ENCODE measurements around the gene COG2. TPM values are rescaled to one million over a fixed set of nuclear protein-coding genes. Genes with fewer than 3 reads are reported as not detected.

COG2 gene
- total and polyA plus RNA-seq, 2 of the 13 experiments (the other 11 are each of a cell fraction or from before 2014, with no cell fraction given): 16.8 to 36.3 TPM

DNA sequence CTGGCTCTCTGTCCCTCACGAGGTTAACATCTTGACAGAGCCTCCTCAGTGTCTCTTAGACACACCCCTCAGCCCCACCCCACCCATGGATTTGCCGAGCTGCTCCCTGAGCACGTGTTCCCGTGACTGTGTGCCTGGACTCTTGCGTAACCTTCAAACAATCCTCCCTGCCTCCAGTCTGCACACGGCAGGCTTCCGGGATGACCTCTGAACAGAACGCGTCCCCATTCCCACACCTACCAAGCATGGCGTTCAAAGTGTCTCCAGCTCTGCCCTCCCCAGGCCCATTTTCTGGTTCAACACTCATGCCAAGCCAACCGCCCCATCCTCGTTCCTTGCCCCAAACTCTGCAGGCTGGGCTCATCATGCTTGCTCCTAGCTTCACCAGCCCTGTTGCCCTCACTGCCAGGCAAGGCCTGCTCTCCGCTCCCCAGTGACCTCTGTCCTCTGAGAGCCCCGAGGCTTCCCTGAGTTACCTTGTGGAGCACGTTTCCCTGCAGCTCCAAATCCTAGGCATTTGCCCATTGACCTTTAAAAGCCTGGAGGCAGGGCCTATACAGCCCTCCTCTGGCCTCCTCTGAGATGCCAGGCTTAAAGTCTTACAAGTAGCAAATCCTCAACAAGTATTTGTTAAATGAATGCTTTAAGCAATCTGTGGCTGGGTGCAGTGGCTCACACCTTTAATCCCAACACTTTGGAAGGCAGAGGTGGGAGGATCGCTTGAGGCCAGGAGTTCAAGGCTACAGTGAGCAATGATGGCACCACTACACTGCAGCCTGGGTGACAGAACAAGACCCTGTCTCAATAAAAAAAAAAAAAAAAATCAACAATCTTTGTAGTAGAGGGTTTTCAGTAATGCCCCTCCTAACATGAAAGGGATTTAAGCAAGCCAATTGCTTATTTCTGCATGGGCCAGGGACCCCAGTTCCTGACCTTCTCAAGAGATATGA, 66.6 kb downstream of the COG2 start (continued):
- TF ChIP-seq, protein P1, sequence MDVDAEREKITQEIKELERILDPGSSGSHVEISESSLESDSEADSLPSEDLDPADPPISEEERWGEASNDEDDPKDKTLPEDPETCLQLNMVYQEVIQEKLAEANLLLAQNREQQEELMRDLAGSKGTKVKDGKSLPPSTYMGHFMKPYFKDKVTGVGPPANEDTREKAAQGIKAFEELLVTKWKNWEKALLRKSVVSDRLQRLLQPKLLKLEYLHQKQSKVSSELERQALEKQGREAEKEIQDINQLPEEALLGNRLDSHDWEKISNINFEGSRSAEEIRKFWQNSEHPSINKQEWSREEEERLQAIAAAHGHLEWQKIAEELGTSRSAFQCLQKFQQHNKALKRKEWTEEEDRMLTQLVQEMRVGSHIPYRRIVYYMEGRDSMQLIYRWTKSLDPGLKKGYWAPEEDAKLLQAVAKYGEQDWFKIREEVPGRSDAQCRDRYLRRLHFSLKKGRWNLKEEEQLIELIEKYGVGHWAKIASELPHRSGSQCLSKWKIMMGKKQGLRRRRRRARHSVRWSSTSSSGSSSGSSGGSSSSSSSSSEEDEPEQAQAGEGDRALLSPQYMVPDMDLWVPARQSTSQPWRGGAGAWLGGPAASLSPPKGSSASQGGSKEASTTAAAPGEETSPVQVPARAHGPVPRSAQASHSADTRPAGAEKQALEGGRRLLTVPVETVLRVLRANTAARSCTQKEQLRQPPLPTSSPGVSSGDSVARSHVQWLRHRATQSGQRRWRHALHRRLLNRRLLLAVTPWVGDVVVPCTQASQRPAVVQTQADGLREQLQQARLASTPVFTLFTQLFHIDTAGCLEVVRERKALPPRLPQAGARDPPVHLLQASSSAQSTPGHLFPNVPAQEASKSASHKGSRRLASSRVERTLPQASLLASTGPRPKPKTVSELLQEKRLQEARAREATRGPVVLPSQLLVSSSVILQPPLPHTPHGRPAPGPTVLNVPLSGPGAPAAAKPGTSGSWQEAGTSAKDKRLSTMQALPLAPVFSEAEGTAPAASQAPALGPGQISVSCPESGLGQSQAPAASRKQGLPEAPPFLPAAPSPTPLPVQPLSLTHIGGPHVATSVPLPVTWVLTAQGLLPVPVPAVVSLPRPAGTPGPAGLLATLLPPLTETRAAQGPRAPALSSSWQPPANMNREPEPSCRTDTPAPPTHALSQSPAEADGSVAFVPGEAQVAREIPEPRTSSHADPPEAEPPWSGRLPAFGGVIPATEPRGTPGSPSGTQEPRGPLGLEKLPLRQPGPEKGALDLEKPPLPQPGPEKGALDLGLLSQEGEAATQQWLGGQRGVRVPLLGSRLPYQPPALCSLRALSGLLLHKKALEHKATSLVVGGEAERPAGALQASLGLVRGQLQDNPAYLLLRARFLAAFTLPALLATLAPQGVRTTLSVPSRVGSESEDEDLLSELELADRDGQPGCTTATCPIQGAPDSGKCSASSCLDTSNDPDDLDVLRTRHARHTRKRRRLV (CRISPR knock-in tag; IDR thresholded peaks at IDR 0.05): peak; percentile 95
- no peak for TF ChIP-seq TCF7L2 (IDR thresholded peaks at IDR 0.05; ENCODE audit: low read depth, low read length)
- TF ChIP-seq NBN (conservative IDR thresholded peaks at IDR 0.05): no peak
- TF ChIP-seq ZNF441 (CRISPR knock-in tag; IDR thresholded peaks at IDR 0.05; ENCODE audit: borderline replicate concordance): no peak
- TF ChIP-seq U2AF2 (IDR thresholded peaks at IDR 0.05; ENCODE audit: low read depth, low read length): 0 out of 2 replicates have a peak, but pooled peaks have one; percentile 20
- TF ChIP-seq, protein P2, sequence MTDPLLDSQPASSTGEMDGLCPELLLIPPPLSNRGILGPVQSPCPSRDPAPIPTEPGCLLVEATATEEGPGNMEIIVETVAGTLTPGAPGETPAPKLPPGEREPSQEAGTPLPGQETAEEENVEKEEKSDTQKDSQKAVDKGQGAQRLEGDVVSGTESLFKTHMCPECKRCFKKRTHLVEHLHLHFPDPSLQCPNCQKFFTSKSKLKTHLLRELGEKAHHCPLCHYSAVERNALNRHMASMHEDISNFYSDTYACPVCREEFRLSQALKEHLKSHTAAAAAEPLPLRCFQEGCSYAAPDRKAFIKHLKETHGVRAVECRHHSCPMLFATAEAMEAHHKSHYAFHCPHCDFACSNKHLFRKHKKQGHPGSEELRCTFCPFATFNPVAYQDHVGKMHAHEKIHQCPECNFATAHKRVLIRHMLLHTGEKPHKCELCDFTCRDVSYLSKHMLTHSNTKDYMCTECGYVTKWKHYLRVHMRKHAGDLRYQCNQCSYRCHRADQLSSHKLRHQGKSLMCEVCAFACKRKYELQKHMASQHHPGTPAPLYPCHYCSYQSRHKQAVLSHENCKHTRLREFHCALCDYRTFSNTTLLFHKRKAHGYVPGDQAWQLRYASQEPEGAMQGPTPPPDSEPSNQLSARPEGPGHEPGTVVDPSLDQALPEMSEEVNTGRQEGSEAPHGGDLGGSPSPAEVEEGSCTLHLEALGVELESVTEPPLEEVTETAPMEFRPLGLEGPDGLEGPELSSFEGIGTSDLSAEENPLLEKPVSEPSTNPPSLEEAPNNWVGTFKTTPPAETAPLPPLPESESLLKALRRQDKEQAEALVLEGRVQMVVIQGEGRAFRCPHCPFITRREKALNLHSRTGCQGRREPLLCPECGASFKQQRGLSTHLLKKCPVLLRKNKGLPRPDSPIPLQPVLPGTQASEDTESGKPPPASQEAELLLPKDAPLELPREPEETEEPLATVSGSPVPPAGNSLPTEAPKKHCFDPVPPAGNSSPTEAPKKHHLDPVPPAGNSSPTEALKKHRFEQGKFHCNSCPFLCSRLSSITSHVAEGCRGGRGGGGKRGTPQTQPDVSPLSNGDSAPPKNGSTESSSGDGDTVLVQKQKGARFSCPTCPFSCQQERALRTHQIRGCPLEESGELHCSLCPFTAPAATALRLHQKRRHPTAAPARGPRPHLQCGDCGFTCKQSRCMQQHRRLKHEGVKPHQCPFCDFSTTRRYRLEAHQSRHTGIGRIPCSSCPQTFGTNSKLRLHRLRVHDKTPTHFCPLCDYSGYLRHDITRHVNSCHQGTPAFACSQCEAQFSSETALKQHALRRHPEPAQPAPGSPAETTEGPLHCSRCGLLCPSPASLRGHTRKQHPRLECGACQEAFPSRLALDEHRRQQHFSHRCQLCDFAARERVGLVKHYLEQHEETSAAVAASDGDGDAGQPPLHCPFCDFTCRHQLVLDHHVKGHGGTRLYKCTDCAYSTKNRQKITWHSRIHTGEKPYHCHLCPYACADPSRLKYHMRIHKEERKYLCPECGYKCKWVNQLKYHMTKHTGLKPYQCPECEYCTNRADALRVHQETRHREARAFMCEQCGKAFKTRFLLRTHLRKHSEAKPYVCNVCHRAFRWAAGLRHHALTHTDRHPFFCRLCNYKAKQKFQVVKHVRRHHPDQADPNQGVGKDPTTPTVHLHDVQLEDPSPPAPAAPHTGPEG (CRISPR knock-in tag; IDR thresholded peaks at IDR 0.05): no peak
- TF ChIP-seq, protein P3, sequence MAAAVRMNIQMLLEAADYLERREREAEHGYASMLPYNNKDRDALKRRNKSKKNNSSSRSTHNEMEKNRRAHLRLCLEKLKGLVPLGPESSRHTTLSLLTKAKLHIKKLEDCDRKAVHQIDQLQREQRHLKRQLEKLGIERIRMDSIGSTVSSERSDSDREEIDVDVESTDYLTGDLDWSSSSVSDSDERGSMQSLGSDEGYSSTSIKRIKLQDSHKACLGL (CRISPR knock-in tag; IDR thresholded peaks at IDR 0.05): peak; percentile 93
- TF ChIP-seq ZNF292 (CRISPR knock-in tag; IDR thresholded peaks at IDR 0.05; ENCODE audit: borderline replicate concordance, low read depth): peak; percentile 78; the same call in 1 of the 2 replicates
- TF ChIP-seq, protein P4, sequence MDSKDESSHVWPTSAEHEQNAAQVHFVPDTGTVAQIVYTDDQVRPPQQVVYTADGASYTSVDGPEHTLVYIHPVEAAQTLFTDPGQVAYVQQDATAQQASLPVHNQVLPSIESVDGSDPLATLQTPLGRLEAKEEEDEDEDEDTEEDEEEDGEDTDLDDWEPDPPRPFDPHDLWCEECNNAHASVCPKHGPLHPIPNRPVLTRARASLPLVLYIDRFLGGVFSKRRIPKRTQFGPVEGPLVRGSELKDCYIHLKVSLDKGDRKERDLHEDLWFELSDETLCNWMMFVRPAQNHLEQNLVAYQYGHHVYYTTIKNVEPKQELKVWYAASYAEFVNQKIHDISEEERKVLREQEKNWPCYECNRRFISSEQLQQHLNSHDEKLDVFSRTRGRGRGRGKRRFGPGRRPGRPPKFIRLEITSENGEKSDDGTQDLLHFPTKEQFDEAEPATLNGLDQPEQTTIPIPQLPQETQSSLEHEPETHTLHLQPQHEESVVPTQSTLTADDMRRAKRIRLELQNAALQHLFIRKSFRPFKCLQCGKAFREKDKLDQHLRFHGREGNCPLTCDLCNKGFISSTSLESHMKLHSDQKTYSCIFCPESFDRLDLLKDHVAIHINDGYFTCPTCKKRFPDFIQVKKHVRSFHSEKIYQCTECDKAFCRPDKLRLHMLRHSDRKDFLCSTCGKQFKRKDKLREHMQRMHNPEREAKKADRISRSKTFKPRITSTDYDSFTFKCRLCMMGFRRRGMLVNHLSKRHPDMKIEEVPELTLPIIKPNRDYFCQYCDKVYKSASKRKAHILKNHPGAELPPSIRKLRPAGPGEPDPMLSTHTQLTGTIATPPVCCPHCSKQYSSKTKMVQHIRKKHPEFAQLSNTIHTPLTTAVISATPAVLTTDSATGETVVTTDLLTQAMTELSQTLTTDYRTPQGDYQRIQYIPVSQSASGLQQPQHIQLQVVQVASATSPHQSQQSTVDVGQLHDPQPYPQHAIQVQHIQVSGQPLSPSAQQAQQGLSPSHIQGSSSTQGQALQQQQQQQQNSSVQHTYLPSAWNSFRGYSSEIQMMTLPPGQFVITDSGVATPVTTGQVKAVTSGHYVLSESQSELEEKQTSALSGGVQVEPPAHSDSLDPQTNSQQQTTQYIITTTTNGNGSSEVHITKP (CRISPR knock-in tag; IDR thresholded peaks at IDR 0.05; ENCODE audit: low read depth): no peak
- peak; percentile 39; the same call in 1 of the 2 replicates for TF ChIP-seq PHF20 (CRISPR knock-in tag; IDR thresholded peaks at IDR 0.05)
- no peak for TF ChIP-seq POLR2AphosphoS2 (IDR thresholded peaks at IDR 0.05; ENCODE audit: low read depth, low read length)
- TF ChIP-seq BRD4 (CRISPR knock-in tag; IDR thresholded peaks at IDR 0.05): peak; percentile 54
